NCI-H345 (cell line): ENCODE results near the gene CDHR2.
A peak's percentile ranks its signal among the peaks of the same experiment; 100 is the strongest.
"Not testable (repeated sequence)": the region's sequence is repeated elsewhere in the genome, so short reads cannot be mapped to it uniquely, and the experiment has no call there.

Source experiments
- DNase-seq: peaks from one replicate; lab custom pipeline; 2025; lab: John Stamatoyannopoulos, UW

The CDHR2 gene

GRCh38 chr5:176570044-176570443, 20.9 kb downstream of the CDHR2 start:
- no peak for DNase-seq

GRCh38 chr5:176573564-176574296, 24.6 kb downstream of the CDHR2 start:
- DNase-seq = peak; percentile 66

GRCh38 chr5:176574297-176574591, 25.1 kb downstream of the CDHR2 start:
- no peak for DNase-seq

GRCh38 chr5:176575066-176575465, 25.9 kb downstream of the CDHR2 start:
- DNase-seq = no peak

- no peak for DNase-seq
Measured at GRCh38 chr5:176575488-176576422, 26.6 kb downstream of the CDHR2 start.

- DNase-seq = no peak
Measured at GRCh38 chr5:176577312-176578176, 28.4 kb downstream of the CDHR2 start.

- DNase-seq = peak; percentile 30
Measured at GRCh38 chr5:176578391-176578808, 29.3 kb downstream of the CDHR2 start.

- no peak for DNase-seq
Measured at GRCh38 chr5:176579323-176579722, 30.2 kb downstream of the CDHR2 start.

GRCh38 chr5:176581361-176581760, 32.2 kb downstream of the CDHR2 start:
- DNase-seq = no peak

- DNase-seq = no peak
Measured at GRCh38 chr5:176583076-176583475, 33.9 kb downstream of the CDHR2 start.

GRCh38 chr5:176587398-176587797, 38.3 kb downstream of the CDHR2 start:
- no peak for DNase-seq

- DNase-seq = no peak
Measured at GRCh38 chr5:176588297-176588696, 39.2 kb downstream of the CDHR2 start.

- DNase-seq = no peak
Measured at GRCh38 chr5:176589039-176589769, 40.1 kb downstream of the CDHR2 start.

GRCh38 chr5:176590035-176590717, 41.0 kb downstream of the CDHR2 start:
- peak; percentile 36 for DNase-seq

GRCh38 chr5:176591667-176592066, 42.5 kb downstream of the CDHR2 start:
- DNase-seq = not testable (repeated sequence)

GRCh38 chr5:176592573-176592972, 43.4 kb downstream of the CDHR2 start:
- DNase-seq = no peak

GRCh38 chr5:176593273-176593869, 44.2 kb downstream of the CDHR2 start:
- no peak for DNase-seq

GRCh38 chr5:176594554-176594953, 45.4 kb downstream of the CDHR2 start:
- DNase-seq = no peak

GRCh38 chr5:176595386-176595943, 46.3 kb downstream of the CDHR2 start:
- DNase-seq = no peak

GRCh38 chr5:176596069-176596644, 47.0 kb downstream of the CDHR2 start:
- DNase-seq = no peak
